Measurements from ENCODE around the gene BRCC3.
"Not testable (repeated sequence)": the region's sequence is repeated elsewhere in the genome, so short reads cannot be mapped to it uniquely, and the experiment has no call there.

Gene BRCC3

GRCh38 chrX:155061760-155062159 lies 9.5 kb upstream of the BRCC3 start:
- DNase-seq, result no peak

GRCh38 chrX:155065035-155065734 lies 6.1 kb upstream of the BRCC3 start:
- no peak for DNase-seq

DNA sequence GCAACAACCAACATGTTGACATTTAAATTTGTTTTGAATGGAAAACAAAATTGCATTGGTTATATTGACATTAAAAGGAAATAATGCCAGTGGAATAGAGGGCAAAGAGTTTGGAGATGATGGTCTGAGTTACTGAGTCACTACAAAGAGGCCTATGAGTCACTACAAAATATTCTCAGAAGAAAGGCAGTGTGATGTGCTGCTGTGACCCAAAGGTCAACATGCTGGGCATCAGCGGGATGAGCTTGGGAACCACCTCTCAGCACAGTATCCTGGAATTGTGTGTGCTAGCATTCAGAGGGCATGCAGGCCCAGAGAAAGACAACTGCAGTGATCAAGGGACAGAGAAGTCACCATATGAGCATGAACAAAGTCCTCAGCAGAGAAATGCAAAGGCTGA lies 3.1 kb upstream of the BRCC3 start:
- DNase-seq, result no peak

DNA sequence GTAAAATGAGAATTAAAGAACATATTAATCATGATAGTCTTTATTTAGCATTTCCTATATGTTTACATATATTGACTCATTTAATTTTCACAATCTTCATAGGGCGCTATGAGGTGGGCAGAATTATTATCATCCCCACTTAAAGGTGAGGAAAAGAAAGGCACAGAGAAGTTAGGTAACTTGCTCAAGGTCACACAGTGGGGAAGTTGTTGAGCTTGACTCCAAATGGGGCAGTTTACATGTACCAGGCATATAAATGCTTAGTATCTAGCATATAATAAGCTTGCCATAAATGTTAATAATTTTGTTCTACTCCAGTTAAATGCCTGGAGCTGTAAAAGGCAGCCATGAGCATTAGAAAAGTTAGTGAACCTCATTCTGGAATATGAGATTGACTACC lies 1.9 kb upstream of the BRCC3 start:
- no peak for DNase-seq

GRCh38 chrX:155070038-155070437 lies 1.3 kb upstream of the BRCC3 start:
- no peak for DNase-seq

GRCh38 chrX:155070663-155070974 lies 689 bp upstream of the BRCC3 start:
- no peak for DNase-seq

DNA sequence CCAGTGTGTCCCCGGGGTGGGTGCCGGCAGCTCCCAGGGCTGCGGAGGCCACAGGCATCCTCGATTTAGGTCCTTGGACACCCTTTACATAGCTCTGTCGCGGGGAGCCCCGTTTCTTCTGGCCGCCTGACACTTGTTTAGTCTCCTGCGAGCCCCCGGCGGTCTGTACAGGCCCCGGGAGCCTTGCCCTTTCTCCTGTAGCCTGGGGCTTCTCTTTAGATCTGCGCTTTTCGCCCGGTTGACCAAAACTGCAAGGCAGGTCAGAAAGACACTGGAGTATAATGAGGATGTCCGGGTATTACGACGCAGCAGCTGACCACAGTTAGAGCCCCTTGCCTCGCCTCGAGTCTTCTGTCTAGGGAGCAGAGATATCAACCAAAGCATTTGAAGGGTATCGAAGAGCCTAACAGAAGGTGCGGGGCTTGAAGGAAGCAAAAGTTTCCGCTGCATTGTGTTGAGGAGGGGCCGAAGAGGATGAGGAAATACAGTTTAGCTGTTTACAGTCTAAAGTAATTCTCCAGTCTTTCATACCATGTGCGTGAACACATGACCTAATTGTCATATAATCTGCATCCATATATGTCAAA lies 479 bp downstream of the BRCC3 start:
- no peak for DNase-seq

DNA sequence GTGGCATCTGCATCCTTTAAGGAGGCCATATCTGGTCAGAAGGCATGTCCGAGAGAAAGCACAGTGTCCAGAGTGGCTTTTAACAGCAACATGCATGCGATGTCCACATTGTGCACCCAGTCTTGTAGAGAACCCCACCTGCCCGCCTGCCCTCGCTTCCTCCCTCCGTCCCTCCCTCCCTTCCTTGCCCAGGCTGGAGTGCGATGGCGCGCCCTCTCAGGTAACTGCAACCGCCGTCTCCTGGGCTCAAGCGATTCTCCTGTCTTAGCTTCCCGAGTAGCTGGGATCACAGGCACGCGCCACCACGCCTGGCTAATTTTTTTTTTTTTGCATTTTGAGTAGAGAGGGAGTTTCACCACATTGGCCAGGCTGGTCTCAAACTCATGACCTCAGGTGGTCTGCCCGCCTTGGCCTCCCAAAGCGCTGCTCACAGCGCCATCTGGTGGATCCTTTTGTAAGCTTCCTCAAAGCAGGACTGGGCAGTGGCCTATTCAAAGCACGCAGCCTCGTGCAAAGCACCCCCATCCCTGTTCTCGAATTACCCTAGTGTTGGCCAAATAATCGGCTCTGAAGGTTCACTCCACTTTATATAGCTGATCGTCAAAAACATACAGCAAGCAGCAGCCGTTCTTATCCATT lies 15.0 kb downstream of the BRCC3 start:
- no peak for DNase-seq

- no peak for DNase-seq
Measured at GRCh38 chrX:155086961-155087735, 15.8 kb downstream of the BRCC3 start.

GRCh38 chrX:155094468-155095061 lies 23.3 kb downstream of the BRCC3 start:
- no peak for DNase-seq

DNA sequence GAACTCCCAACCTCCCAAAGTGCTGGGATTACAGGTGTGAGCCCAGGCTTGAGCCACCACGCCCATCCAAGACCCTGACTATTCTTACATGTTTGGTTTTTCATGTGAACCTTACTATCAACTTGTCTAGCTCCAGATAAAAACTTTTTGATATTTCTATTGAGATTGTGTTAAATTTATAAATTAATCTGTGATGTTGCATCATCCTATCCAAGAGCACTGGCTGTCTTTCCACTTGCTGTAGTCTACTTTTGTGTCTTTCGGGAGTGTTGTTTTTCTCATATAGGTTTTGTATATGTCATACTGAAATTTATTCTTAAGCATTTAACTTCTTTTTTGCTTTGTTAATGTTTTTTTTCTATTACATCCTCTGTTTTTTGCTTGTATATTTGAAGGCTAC lies 34.6 kb downstream of the BRCC3 start:
- DNase-seq, result no peak

DNA sequence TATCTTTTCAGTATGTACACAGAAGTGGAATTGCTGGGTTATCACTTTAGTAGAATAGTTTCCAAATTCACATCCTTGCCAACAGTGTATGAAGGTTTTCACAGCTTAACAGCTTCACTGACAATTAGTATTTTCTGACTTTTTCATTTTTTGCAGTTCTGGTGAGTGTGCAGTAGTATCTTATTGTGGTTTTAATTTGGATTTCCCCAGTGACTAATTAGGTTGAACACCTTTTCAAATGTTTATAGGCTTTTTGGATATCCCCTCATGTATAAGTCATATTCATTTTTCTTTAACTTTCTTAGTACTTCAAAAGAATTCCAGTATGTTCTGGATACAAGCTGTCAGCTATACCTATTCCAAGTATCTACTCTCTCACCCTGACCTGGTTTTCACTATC lies 37.1 kb downstream of the BRCC3 start:
- no peak for DNase-seq

- no peak for DNase-seq
Measured at GRCh38 chrX:155112171-155112570, 40.9 kb downstream of the BRCC3 start.

DNA sequence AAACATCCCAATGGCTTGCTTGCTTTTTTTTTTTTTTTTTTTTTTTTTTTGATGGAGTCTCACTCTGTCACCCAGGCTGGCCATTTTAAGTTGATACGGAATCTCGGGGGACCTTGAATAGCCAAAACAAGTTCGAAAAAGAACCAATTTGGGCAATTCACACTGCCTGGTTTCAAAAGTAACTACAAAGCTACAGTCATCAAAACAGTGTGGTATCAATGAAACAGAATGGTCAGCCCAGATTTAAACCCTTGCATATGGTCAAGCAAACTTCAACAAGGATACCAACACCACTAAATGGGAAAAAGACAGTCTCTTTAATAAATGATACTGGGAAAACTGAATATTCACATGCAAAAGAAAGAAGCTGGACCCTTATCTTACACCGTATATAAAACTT lies 41.8 kb downstream of the BRCC3 start:
- no peak for DNase-seq

- no peak for DNase-seq
Measured at GRCh38 chrX:155115174-155115819, 44.0 kb downstream of the BRCC3 start.

GRCh38 chrX:155127465-155127864 lies 56.2 kb downstream of the BRCC3 start:
- DNase-seq, result no peak

- DNase-seq, result no peak
Measured at GRCh38 chrX:155127940-155128339, 56.6 kb downstream of the BRCC3 start.

DNA sequence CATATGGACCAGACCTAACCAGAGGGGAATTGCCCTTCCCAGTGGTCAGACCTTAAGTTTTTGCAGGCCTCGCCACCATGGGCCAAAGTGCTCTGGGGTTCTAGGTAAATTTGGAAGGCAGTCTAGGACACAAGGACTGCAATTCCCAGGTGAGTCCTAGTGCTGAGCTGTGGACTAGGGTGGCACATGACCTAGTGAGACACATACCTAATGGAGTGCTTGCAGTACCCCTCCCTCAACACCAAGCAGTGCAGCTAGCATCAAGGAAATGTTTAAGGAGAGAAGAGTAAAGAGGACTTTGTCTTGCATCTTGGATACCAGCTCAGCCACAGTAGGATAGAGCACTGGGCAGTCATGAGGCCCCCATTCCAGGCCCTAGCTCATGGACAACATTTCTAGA lies 60.8 kb downstream of the BRCC3 start:
- DNase-seq, result no peak

DNA sequence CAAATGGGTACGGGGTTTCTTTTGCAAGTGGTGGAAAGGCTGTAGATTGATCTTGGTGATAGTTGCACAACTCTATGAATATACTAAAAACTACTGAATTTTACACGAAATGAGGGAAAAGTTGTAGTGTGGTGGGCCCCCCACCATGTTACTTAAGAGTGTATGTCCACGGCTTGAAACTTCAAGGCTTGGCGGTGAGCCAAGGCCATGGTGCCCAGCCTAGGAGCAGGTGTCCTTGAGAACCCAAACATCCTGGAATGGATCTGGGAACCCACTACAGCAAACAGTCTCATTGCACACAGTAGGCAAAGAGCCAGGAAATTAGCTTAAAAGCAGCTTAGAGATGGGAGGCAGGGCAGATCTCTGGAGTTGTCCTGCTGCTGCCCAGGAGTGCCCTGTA lies 62.9 kb downstream of the BRCC3 start:
- DNase-seq, result no peak

DNA sequence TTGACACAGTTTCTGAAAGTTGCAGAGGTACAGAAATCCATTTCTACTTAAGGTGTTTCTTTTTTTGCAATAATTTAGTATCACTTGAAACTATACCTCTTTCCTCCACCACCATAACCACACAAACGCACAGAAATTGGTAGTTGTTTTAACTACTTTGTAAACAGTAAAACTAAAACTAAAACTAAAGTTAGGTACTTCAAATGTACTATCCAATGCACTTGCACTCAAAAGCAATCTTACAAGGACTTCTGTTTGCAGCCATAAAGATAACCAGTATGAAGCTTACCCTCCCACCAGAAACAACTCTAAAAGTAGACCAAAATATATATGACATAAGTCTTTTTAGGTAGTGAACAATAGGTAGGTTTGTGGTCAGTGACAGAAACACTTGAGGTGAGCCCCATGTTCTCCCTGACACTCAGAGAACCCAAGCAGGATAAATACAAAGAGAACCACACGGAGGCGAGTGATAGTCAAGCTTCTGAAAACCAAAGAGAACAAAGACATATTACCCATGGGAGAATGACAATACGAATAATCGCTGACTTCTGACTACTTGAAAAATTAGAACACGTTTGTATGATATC lies 72.7 kb downstream of the BRCC3 start:
- DNase-seq, result no peak

GRCh38 chrX:155144926-155145325 lies 73.6 kb downstream of the BRCC3 start:
- no peak for DNase-seq

GRCh38 chrX:155147612-155148011 lies 76.3 kb downstream of the BRCC3 start:
- not testable (repeated sequence) for DNase-seq

- DNase-seq, result not testable (repeated sequence)
Measured at GRCh38 chrX:155148166-155148565, 76.9 kb downstream of the BRCC3 start.
